K562 (cell line): ENCODE results near the gene HSD11B1. TPM values are rescaled to one million over a fixed set of nuclear protein-coding genes. Genes with fewer than 3 reads are reported as not detected.

Source experiments
- ERF ChIP-seq: fragments of 450-650 bp; formaldehyde crosslinking; IDR thresholded peaks from 2 replicates; pipeline ENCODE4 v1.4.0; 2020; ENCODE audit warnings: mild to moderate bottlenecking, mixed read lengths
- FOS ChIP-seq: IDR thresholded peaks from 3 replicates; pipeline ENCODE4 v1.6.1; 2011; ENCODE audit not compliant: insufficient read length; ENCODE audit errors: extremely low read depth
- FOXM1 ChIP-seq, 2 experiments: fragments of 450-650 bp in 1 of 2; sonication (generic) in 1 of 2; formaldehyde crosslinking in 1 of 2; IDR thresholded peaks; 2 replicates each; pipeline versions ENCODE4 v1.6.1 to v1.9.0; 2017 to 2022; ENCODE audit warnings: low read depth in 2 of 2, mild to moderate bottlenecking in 2 of 2, missing genetic modification reagents in 1 of 2, moderate library complexity in 1 of 2
- MAZ ChIP-seq, 2 experiments: fragments of 450-650 bp in 1 of 2; sonication (generic) in 1 of 2; formaldehyde crosslinking; IDR thresholded peaks in 1 of 2; conservative IDR thresholded peaks in 1 of 2; 2 replicates each; pipeline versions ENCODE4 v1.4.0 to v1.5.0; 2020; ENCODE audit warnings: mild to moderate bottlenecking in 1 of 2, missing genetic modification reagents in 1 of 2
- NR2C2 ChIP-seq, 2 experiments: fragments of 200-800 bp in 1 of 2; sonication (Bioruptor generic) in 1 of 2; sonication (generic) in 1 of 2; formaldehyde crosslinking in 1 of 2; IDR thresholded peaks; 2 replicates each; pipeline versions ENCODE4 v1.6.1 to v1.8.0; 2016 to 2022; ENCODE audit warnings: mild to moderate bottlenecking in 1 of 2, missing compliant biosample characterization in 1 of 2, missing genetic modification characterization in 1 of 2, missing genetic modification reagents in 1 of 2
- PREB ChIP-seq: sonication (generic); formaldehyde crosslinking; IDR thresholded peaks from 2 replicates; pipeline ENCODE4 v1.8.1; 2023; ENCODE audit warnings: mild to moderate bottlenecking, missing genetic modification reagents
- PYGO2 ChIP-seq: fragments of 450-650 bp; IDR thresholded peaks from 2 replicates; pipeline ENCODE4 v1.6.1; 2016; ENCODE audit warnings: mild to moderate bottlenecking, missing genetic modification characterization, moderate library complexity, missing compliant biosample characterization
- SMAD4 ChIP-seq: fragments of 250-450 bp; sonication (Bioruptor Pico); conservative IDR thresholded peaks from 2 replicates; pipeline ENCODE4 v1.8.0; 2021; ENCODE audit warnings: inconsistent platforms, mild to moderate bottlenecking, moderate library complexity
- THAP7 ChIP-seq: fragments of 250-450 bp; sonication (Bioruptor Pico); IDR thresholded peaks from 2 replicates; pipeline ENCODE4 v1.5.0; 2021
- VEZF1 ChIP-seq: fragments of 200-800 bp; sonication (Bioruptor generic); IDR thresholded peaks from 2 replicates; pipeline ENCODE4 v1.6.1; 2017; ENCODE audit warnings: missing genetic modification characterization, missing compliant biosample characterization
- ZBED1 ChIP-seq: IDR thresholded peaks from 2 replicates; pipeline ENCODE4 v1.6.1; 2014
- ZBTB9 ChIP-seq: fragments of 450-650 bp; formaldehyde crosslinking; IDR thresholded peaks from 2 replicates; pipeline ENCODE4 v1.4.0; 2020; ENCODE audit warnings: mild to moderate bottlenecking, moderate library complexity
- ZKSCAN3 ChIP-seq: fragments of 250-450 bp; sonication (Bioruptor Pico); IDR thresholded peaks from 2 replicates; pipeline ENCODE4 v1.4.0; 2020
- ZNF280A ChIP-seq: fragments of 450-650 bp; IDR thresholded peaks from 2 replicates; pipeline ENCODE4 v1.6.1; 2018; ENCODE audit warnings: mild to moderate bottlenecking, low read depth; ENCODE audit not compliant: partially characterized antibody
- ZNF282 ChIP-seq: sonication (generic); formaldehyde crosslinking; IDR thresholded peaks from 2 replicates; pipeline ENCODE4 v1.8.1; 2023; ENCODE audit warnings: missing genetic modification reagents
- ZNF311 ChIP-seq: fragments of 250-450 bp; sonication (Bioruptor Pico); IDR thresholded peaks from 2 replicates; pipeline ENCODE4 v1.4.0; 2020; ENCODE audit warnings: mild to moderate bottlenecking, moderate library complexity
- ZNF589 ChIP-seq: fragments of 200-800 bp; sonication (Bioruptor generic); IDR thresholded peaks from 2 replicates; pipeline ENCODE4 v1.6.1; 2016; ENCODE audit warnings: low read depth, missing genetic modification characterization, missing compliant biosample characterization
- ZNF696 ChIP-seq: fragments of 250-450 bp; sonication (Bioruptor Pico); conservative IDR thresholded peaks from 2 replicates; pipeline ENCODE4 v1.4.0; 2020; ENCODE audit warnings: mild to moderate bottlenecking, moderate library complexity
- ZNF766 ChIP-seq: fragments of 200-800 bp; sonication (Bioruptor generic); conservative IDR thresholded peaks from 2 replicates; pipeline ENCODE4 v1.6.1; 2016; ENCODE audit warnings: missing genetic modification characterization, missing compliant biosample characterization
- polyA plus RNA-seq, 8 experiments: library from polyadenylated mRNA; depleted of rRNA in 4 of 8; stranded (reverse) in 5 of 8; unstranded in 3 of 8; fragments of >200 nt; fragmentation: Nextera tagmentation in 2 of 8; fragmentation: Illumina TruSeq in 1 of 8; extraction: Ambion mirVana in 2 of 8; extraction: Trizol in 1 of 8; gene quantifications; 2 replicates each; pipeline versions ENCODE4 v1.2.1 to v1.2.3, GENCODE V29; 2011 to 2014; ENCODE audit warnings: inconsistent platforms in 1 of 8, missing spikeins in 1 of 8
- total RNA-seq, 7 experiments: library from RNA; depleted of rRNA in 6 of 7; stranded (reverse); fragments of >200 nt in 6 of 7; fragmentation: Illumina TruSeq in 2 of 7; extraction: Trizol in 2 of 7; gene quantifications; 2 replicates each; pipeline versions ENCODE4 v1.2.1 to v1.2.3, GENCODE V29; 2011 to 2021; ENCODE audit warnings: low replicate concordance in 1 of 7

HSD11B1 gene
- total and polyA plus RNA-seq, 9 of the 15 experiments (the other 6 are each of a cell fraction or from before 2014, with no cell fraction given): 0.04 to 0.16 TPM; not detected in 7

- TF ChIP-seq ZBTB9 (CRISPR knock-in tag) (peak; percentile 42; the same call in 1 of the 2 replicates), FOS (no peak), ZNF280A (no peak), ERF (CRISPR knock-in tag) (peak; percentile 10; the same call in 1 of the 2 replicates), MAZ (CRISPR knock-in tag; conservative IDR thresholded peaks at IDR 0.05 in 1 of 2, IDR thresholded peaks at IDR 0.05 in 1 of 2) (peak; percentile 33 to 73; a peak in 2 of 4 replicates), PREB (CRISPR knock-in tag) (no peak), ZNF589 (CRISPR knock-in tag) (peak; percentile 77), ZBED1 (no peak), THAP7 (CRISPR knock-in tag) (0 out of 2 replicates have a peak, but pooled peaks have one; percentile 13), ZNF282 (CRISPR knock-in tag) (no peak), FOXM1 (IDR thresholded peaks at IDR 0.05; ENCODE audit: low read depth) (no peak), FOXM1 (CRISPR knock-in tag; IDR thresholded peaks at IDR 0.05; ENCODE audit: low read depth) (no peak), ZKSCAN3 (no peak), SMAD4 (CRISPR knock-in tag) (0 out of 2 replicates have a peak, but pooled peaks have one; percentile 28), ZNF311 (no peak; the same call in 1 of the 2 replicates), ZNF766 (CRISPR knock-in tag) (peak; percentile 55; the same call in 1 of the 2 replicates), ZNF696 (CRISPR knock-in tag) (no peak), NR2C2 (CRISPR knock-in tag; IDR thresholded peaks at IDR 0.05) (no peak), NR2C2 (tag; IDR thresholded peaks at IDR 0.05) (peak; percentile 57; the same call in 1 of the 2 replicates), VEZF1 (peak; percentile 84), PYGO2 (no peak)
Observed at GRCh38 chr1:209769171-209769904, 64.7 kb downstream of the HSD11B1 start (continued).
